CD4-positive, CD25-positive, alpha-beta regulatory T cell (primary cell): ENCODE results near the gene TP73. TPM values are rescaled to one million over a fixed set of nuclear protein-coding genes. Genes with fewer than 3 reads are reported as not detected.

Experiments used
- ATAC-seq, 2 donors: fragments of 150-1000 bp; cut with Tn5 transposase; one replicate each; pipeline ENCODE4 v1.10.0; 2021; ENCODE audit warnings: low read depth in 2 of 2, moderate number of reproducible peaks in 2 of 2, moderate library complexity in 1 of 2
- DNase-seq, 3 donors: peaks; one replicate each; pipeline versions ENCODE4 v3.0.0 to v3.0.0-alpha.2; 2012 to 2022; ENCODE audit warnings: mixed read lengths in 1 of 3
- H3K27ac ChIP-seq: one replicate; pipeline ENCODE4 v1.7.0; 2013; ENCODE audit warnings: mild to moderate bottlenecking, low read length; ENCODE audit not compliant: insufficient read depth, poor library complexity, severe bottlenecking
- H3K27me3 ChIP-seq: one replicate; pipeline ENCODE4 v1.7.0; 2013; ENCODE audit warnings: low read length; ENCODE audit not compliant: control insufficient read depth, insufficient read depth
- H3K36me3 ChIP-seq: one replicate; pipeline ENCODE4 v1.7.0; 2013; ENCODE audit warnings: mild to moderate bottlenecking, low read length, moderate library complexity; ENCODE audit not compliant: control insufficient read depth, insufficient read depth
- H3K4me1 ChIP-seq: 2 replicates; pipeline ENCODE4 v1.7.0; 2013; ENCODE audit warnings: mild to moderate bottlenecking, low read length; ENCODE audit not compliant: insufficient read depth, control insufficient read depth, poor library complexity, severe bottlenecking
- H3K4me3 ChIP-seq: one replicate; pipeline ENCODE4 v1.7.0; 2013; ENCODE audit warnings: low read depth, mild to moderate bottlenecking, low read length, moderate library complexity
- H3K9me3 ChIP-seq, 2 experiments: 1 replicate in 1 of 2; 2 replicates in 1 of 2; pipeline ENCODE4 v1.7.0; 2013; ENCODE audit warnings: low read length in 2 of 2, mild to moderate bottlenecking in 1 of 2, moderate library complexity in 1 of 2; ENCODE audit not compliant: control insufficient read depth in 2 of 2
- H3K27ac Mint-ChIP-seq, 3 donors: one replicate each; pipeline ENCODE4 v1.8.0; 2020 to 2022; ENCODE audit warnings: mild to moderate bottlenecking in 3 of 3, mixed read lengths in 3 of 3, moderate library complexity in 2 of 3
- H3K27me3 Mint-ChIP-seq: one replicate; pipeline ENCODE4 v1.8.0; 2022; ENCODE audit warnings: mild to moderate bottlenecking, mixed read lengths
- H3K36me3 Mint-ChIP-seq: one replicate; pipeline ENCODE4 v1.8.0; 2020; ENCODE audit warnings: mixed read lengths
- H3K4me1 Mint-ChIP-seq, 4 donors: one replicate each; pipeline ENCODE4 v1.8.0; 2020 to 2022; ENCODE audit warnings: mixed read lengths in 4 of 4, mild to moderate bottlenecking in 1 of 4
- H3K4me3 Mint-ChIP-seq, 4 donors: one replicate each; pipeline ENCODE4 v1.8.0; 2020 to 2022; ENCODE audit warnings: mild to moderate bottlenecking in 4 of 4, mixed read lengths in 4 of 4, moderate library complexity in 3 of 4
- H3K9me3 Mint-ChIP-seq, 7 donors: one replicate each; pipeline ENCODE4 v1.8.0; 2020 to 2022; ENCODE audit warnings: mixed read lengths in 7 of 7, mild to moderate bottlenecking in 3 of 7, moderate library complexity in 2 of 7
- polyA plus RNA-seq, 4 donors: library from polyadenylated mRNA; unstranded; fragments of 300-500 nt; fragmentation: Illumina TruSeq; gene quantifications; one replicate each; pipeline ENCODE4 v1.2.3, GENCODE V29; 2021
- total RNA-seq: library from RNA; stranded (reverse); gene quantifications from one replicate; pipeline ENCODE4 v1.2.3, GENCODE V29; 2022

The TP73 gene
- total and polyA plus RNA-seq, 5 donors from 2014 or later = 0.08 to 0.12 TPM; not detected in 3

DNA sequence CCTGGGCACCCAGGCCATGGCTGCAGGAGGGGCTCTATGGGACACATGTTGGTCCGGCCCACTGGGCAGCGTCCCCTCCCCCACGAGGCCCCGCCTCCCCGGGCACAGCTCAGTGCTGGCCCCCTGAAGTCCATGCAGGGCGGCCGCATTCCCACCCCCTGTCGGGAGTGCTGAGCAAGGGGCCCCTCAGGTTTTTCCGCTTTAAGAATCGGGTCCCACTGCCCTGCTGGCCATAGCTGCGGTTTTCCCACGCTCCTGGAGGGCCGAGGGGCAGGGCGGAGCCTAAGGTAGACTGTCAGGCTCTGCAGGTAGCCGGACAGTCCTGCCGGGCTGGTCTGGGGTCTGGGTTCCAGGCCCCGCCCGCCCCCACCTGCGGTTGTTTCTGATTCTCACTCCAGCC, 56.5 kb downstream of the TP73 start:
- no peaks in the 10 kb centered on the region for H3K9me3 ChIP-seq
- no peak for ATAC-seq
- H3K4me1 ChIP-seq = no peaks in the 10 kb centered on the region
- H3K36me3 Mint-ChIP-seq = no peaks in the 10 kb centered on the region
- peaks cover 0 to 2% (median 0%) of the 10 kb centered on the region in 7 donors for H3K9me3 Mint-ChIP-seq
- H3K27me3 Mint-ChIP-seq = peaks cover 4% of the 10 kb centered on the region
- no peaks in the 10 kb centered on the region for H3K36me3 ChIP-seq
- no peak overlapping the region for H3K27ac ChIP-seq
- no peak overlapping the region for H3K4me3 Mint-ChIP-seq
- peaks cover 0 to 7% (median 1%) of the 10 kb centered on the region in 4 donors for H3K4me1 Mint-ChIP-seq
- H3K4me3 ChIP-seq = no peak overlapping the region
- H3K27ac Mint-ChIP-seq = no peak overlapping the region
- H3K27me3 ChIP-seq = no peaks in the 10 kb centered on the region
- no peak for DNase-seq

DNA sequence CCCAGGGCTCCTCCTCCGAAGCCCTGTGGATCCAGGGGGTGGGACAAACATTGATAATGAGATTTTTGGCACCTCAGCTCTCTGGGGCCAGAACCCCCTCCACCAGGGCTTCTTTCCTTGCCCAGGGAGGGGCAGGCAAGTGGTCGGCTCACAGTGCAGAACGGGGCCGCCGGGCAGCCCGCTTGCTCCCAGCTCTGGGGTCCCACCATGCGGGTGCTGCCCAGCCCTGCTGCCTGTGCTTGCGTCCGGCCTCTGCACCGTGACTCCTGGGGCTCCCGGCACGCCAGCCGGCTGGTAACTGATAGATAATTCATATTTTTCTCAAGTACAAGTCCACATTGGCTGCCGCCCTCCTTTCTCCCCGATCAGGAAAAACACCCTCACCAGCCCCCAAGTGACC, 57.9 kb downstream of the TP73 start:
- DNase-seq (no peak), ATAC-seq (no peak)
- H3K36me3 Mint-ChIP-seq = no peaks in the 10 kb centered on the region
- Histone ChIP-seq H3K27me3 (no peaks in the 10 kb centered on the region), H3K4me3 (no peak overlapping the region), H3K36me3 (no peaks in the 10 kb centered on the region), H3K4me1 (no peaks in the 10 kb centered on the region), H3K9me3 (no peaks in the 10 kb centered on the region), H3K27ac (no peak overlapping the region)
- no peak overlapping the region for H3K4me3 Mint-ChIP-seq
- no peaks in the 10 kb centered on the region for H3K4me1 Mint-ChIP-seq
- peaks cover 0 to 2% (median 0%) of the 10 kb centered on the region in 7 donors for H3K9me3 Mint-ChIP-seq
- no peaks in the 10 kb centered on the region for H3K27me3 Mint-ChIP-seq
- H3K27ac Mint-ChIP-seq = no peak overlapping the region

DNA sequence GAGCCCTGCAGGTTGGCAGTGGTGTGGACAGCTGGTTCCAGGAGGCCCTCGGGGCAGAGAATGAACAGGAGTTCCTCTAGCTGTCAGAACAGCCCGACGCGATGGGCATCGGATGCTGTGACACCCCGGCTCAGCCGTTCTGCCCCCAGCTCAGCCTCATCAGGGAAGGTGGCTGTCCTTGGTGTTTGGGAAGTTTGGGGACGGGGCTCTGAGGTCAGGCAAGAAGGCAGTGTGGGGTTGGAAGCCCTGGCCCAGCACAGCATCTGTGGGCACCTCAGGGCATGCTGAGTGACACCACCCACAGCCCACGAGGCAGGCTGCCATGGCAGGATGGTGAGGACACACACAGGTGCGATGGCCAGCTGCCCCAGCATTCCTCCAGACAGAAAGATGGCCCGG, 59.1 kb downstream of the TP73 start:
- Histone ChIP-seq H3K27me3 (no peaks in the 10 kb centered on the region), H3K4me3 (no peak overlapping the region), H3K4me1 (no peaks in the 10 kb centered on the region), H3K36me3 (no peaks in the 10 kb centered on the region), H3K27ac (no peak overlapping the region), H3K9me3 (no peaks in the 10 kb centered on the region)
- Mint-ChIP-seq H3K27ac (peak overlapping the region in 1 of 3 donors; percentile 14), H3K36me3 (no peaks in the 10 kb centered on the region), H3K9me3 (peaks cover 0 to 2% (median 0%) of the 10 kb centered on the region in 7 donors), H3K27me3 (no peaks in the 10 kb centered on the region), H3K4me3 (no peak overlapping the region), H3K4me1 (no peaks in the 10 kb centered on the region)
- ATAC-seq (no peak), DNase-seq (no peak)

DNA sequence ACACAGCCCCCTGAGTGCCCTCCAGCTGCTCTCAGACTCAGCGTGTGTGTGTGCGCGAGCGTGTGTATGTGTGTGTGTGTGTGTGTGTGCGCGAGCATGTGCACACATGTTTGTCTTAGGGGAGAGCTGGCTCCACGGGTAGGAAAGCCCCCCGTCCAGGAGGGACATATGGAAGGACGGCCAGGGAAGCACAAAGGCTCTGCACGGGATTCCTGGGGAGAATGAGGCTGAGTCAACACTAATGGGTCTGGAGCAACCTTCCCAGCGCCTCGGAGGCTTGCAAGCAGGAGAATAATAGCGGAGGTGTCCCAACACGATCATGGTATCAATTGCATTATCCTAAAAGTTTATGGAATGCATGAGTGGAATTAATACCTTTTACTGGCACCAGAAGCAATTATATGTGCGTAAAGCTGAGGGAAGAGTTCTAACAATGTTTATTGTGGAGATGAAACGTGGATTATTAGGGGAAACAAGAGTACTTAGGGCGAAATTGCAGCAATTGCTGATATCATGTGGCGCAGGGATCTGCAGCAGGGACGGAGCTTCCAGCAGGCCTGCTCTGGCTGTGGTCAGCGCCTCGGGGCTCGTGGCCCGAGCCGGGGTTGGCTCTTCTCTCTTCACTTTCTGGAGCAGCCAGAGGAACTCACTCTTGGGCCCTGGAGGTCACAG, 59.6 kb downstream of the TP73 start:
- Mint-ChIP-seq H3K9me3 (peaks cover 0 to 2% (median 0%) of the 10 kb centered on the region in 7 donors), H3K27me3 (peaks cover 5% of the 10 kb centered on the region), H3K27ac (no peak overlapping the region), H3K4me3 (no peak overlapping the region), H3K36me3 (no peaks in the 10 kb centered on the region), H3K4me1 (no peaks in the 10 kb centered on the region)
- H3K4me3 ChIP-seq = no peak overlapping the region
- H3K4me1 ChIP-seq = no peaks in the 10 kb centered on the region
- no peaks in the 10 kb centered on the region for H3K27me3 ChIP-seq
- H3K27ac ChIP-seq = no peak overlapping the region
- no peak for DNase-seq
- H3K36me3 ChIP-seq = no peaks in the 10 kb centered on the region
- ATAC-seq = no peak
- no peaks in the 10 kb centered on the region for H3K9me3 ChIP-seq

DNA sequence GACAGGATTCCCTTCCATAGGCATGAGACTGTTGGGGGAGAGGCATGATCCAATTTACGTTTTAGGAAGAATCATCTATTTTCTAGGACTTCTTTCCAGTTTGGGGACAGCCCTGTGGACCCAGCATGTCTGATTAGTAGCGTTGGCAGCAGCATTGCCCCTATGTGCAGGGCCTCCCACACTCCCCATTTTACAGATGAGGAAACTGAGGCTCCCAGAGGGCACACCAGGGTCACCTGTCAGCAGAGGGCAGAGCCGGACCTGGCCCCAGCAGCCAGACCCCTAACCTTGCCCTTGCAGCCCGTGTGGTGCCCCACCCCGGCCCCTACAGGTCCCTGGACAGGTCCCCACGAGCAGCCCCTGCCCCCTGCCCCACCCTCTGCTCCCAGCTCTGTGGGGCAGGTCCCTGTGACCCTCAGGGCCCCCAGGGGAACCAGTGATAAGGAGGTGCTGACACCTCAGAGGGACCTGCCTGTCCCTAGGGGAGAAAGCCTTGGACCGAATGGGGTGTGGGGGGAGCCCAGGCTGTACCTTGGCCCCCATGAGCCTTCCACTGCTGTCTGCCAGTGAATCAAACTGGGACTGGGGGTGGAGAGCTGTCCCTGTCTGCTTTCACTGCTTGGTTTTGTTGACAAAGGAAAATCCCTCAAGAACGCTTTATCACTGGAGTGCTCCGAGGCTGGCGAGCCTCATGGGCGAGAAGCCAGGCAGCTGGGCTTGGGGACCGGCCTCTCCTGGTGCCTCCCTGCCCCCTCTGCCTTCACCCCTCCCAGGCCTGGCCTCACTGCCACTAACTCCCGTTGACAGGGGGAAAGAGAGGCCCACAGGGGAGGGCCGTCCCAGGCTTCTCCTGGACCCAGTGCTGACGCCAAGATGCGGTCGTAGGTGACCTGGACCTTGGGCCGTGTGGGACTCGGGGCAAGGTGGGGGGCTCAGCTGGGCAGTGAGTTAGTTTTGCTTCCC, 60.5 kb downstream of the TP73 start:
- no peaks in the 10 kb centered on the region for H3K4me1 ChIP-seq
- ATAC-seq (no peak), DNase-seq (no peak)
- no peak overlapping the region for H3K27ac ChIP-seq
- H3K9me3 ChIP-seq = no peaks in the 10 kb centered on the region
- H3K4me3 ChIP-seq = no peak overlapping the region
- no peaks in the 10 kb centered on the region for H3K36me3 Mint-ChIP-seq
- H3K36me3 ChIP-seq = no peaks in the 10 kb centered on the region
- no peaks in the 10 kb centered on the region for H3K4me1 Mint-ChIP-seq
- peaks cover 7% of the 10 kb centered on the region for H3K27me3 Mint-ChIP-seq
- peak overlapping the region in 1 of 3 donors; percentile 43 for H3K27ac Mint-ChIP-seq
- no peaks in the 10 kb centered on the region for H3K27me3 ChIP-seq
- H3K4me3 Mint-ChIP-seq = no peak overlapping the region
- H3K9me3 Mint-ChIP-seq = peaks cover 0 to 2% (median 0%) of the 10 kb centered on the region in 7 donors

DNA sequence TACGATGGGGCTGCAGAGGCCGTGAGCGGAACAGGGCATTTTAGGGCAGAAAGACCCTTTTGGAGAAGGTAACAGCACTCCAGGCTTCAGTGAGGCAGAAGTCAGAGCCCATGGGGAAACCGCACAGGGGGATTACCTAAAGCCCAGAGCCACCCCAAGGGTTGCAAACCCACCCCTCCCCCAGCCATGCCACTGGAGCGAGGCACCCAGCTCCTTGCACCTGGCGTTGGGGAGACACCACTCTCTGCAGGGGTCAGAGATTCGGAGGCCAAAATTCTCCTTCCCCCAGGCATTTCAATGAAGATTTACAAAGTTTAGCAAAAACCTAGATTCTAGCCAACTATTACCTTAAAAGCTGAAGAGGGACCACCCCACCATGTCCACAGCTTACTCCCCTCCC, 61.5 kb downstream of the TP73 start:
- no peaks in the 10 kb centered on the region for H3K36me3 Mint-ChIP-seq
- peaks cover 0 to 2% (median 0%) of the 10 kb centered on the region in 7 donors for H3K9me3 Mint-ChIP-seq
- Histone ChIP-seq H3K4me1 (no peaks in the 10 kb centered on the region), H3K27me3 (no peaks in the 10 kb centered on the region), H3K9me3 (no peaks in the 10 kb centered on the region), H3K36me3 (no peaks in the 10 kb centered on the region), H3K4me3 (no peak overlapping the region), H3K27ac (no peak overlapping the region)
- no peaks in the 10 kb centered on the region for H3K4me1 Mint-ChIP-seq
- ATAC-seq = no peak
- peaks cover 7% of the 10 kb centered on the region for H3K27me3 Mint-ChIP-seq
- no peak overlapping the region for H3K27ac Mint-ChIP-seq
- no peak for DNase-seq
- H3K4me3 Mint-ChIP-seq = no peak overlapping the region

DNA sequence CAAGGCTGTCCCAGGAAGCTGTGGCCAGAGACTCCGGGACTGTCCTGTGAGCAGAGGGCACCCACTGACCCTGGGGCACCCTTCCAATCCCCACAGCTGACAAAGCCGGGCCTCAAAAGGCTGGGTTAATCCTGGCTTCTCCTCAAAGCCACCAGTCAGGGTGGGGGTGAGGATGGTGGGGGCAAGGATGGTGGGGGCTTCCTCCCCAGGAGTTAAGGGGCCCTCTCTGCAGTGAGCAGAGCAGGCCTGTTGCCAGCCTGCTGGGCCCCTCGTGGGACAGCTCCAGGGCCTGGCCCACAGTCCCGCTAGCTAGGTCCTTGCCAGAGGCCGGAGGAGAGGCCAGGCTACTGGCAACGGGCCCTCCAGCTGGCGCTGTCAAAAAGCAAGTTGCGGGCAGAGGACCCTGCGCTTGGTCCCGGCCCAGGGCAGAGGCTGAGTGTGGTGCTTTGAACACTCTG, 62.0 kb downstream of the TP73 start:
- no peak overlapping the region for H3K4me3 ChIP-seq
- H3K27ac ChIP-seq = no peak overlapping the region
- H3K9me3 ChIP-seq = no peaks in the 10 kb centered on the region
- peaks cover 0 to 2% (median 0%) of the 10 kb centered on the region in 4 donors for H3K4me1 Mint-ChIP-seq
- H3K27me3 Mint-ChIP-seq = peaks cover 7% of the 10 kb centered on the region
- H3K9me3 Mint-ChIP-seq = peaks cover 0 to 2% (median 0%) of the 10 kb centered on the region in 7 donors
- no peaks in the 10 kb centered on the region for H3K36me3 Mint-ChIP-seq
- DNase-seq (no peak), ATAC-seq (no peak)
- no peak overlapping the region for H3K4me3 Mint-ChIP-seq
- no peak overlapping the region for H3K27ac Mint-ChIP-seq
- no peaks in the 10 kb centered on the region for H3K36me3 ChIP-seq
- no peaks in the 10 kb centered on the region for H3K27me3 ChIP-seq
- no peaks in the 10 kb centered on the region for H3K4me1 ChIP-seq
